RWPE2 (cell line): ENCODE measurements around the gene SHPK.

Experiments used
- ATAC-seq: fragments of 200-7000 bp; cut with Tn5 transposase; 3 replicates; pipeline ENCODE4 v1.9.1; 2021; ENCODE audit warnings: low read depth
- DNase-seq: peaks from one replicate; pipeline ENCODE4 v3.0.0-alpha.2; 2020; ENCODE audit warnings: low spot score
- H3K27ac ChIP-seq: fragments of 450-650 bp; 2 replicates; pipeline ENCODE4 v1.5.1; 2017; ENCODE audit warnings: mild to moderate bottlenecking; ENCODE audit not compliant: poor library complexity, severe bottlenecking
- H3K27me3 ChIP-seq: fragments of 250-450 bp; sonication (Bioruptor Pico); 2 replicates; pipeline ENCODE4 v1.5.1; 2021; ENCODE audit warnings: mild to moderate bottlenecking, moderate library complexity; ENCODE audit not compliant: insufficient read depth, poor library complexity, severe bottlenecking
- H3K36me3 ChIP-seq: fragments of 250-450 bp; sonication (Bioruptor Pico); 2 replicates; pipeline ENCODE4 v1.5.1; 2020; ENCODE audit warnings: low read depth, mild to moderate bottlenecking, moderate library complexity
- H3K4me1 ChIP-seq: fragments of 250-450 bp; sonication (Bioruptor Pico); 2 replicates; pipeline ENCODE4 v1.5.1; 2021; ENCODE audit warnings: mild to moderate bottlenecking, moderate library complexity; ENCODE audit not compliant: insufficient read depth, poor library complexity, severe bottlenecking
- H3K4me3 ChIP-seq: fragments of 250-450 bp; sonication (Bioruptor Pico); 2 replicates; pipeline ENCODE4 v1.5.1; 2021; ENCODE audit warnings: mild to moderate bottlenecking, moderate library complexity; ENCODE audit not compliant: severe bottlenecking
- H3K9me3 ChIP-seq: fragments of 250-450 bp; sonication (Bioruptor Pico); 2 replicates; pipeline ENCODE4 v1.5.1; 2021; ENCODE audit warnings: mild to moderate bottlenecking, moderate library complexity; ENCODE audit not compliant: severe bottlenecking
- CTCF ChIP-seq: fragments of 450-650 bp; IDR thresholded peaks from one replicate; pipeline ENCODE4 v1.5.1; 2017; ENCODE audit warnings: mild to moderate bottlenecking, moderate library complexity; ENCODE audit not compliant: poor library complexity, severe bottlenecking

The SHPK gene

GRCh38 chr17:3675886-3676285, 39.8 kb upstream of the SHPK start:
- ATAC-seq: no peak
- no peak overlapping the region for H3K4me3 ChIP-seq
- H3K27me3 ChIP-seq: no peaks in the 10 kb centered on the region
- peaks cover under 1% of the 10 kb centered on the region; the same call in 1 of the 2 replicates for H3K36me3 ChIP-seq
- H3K9me3 ChIP-seq: no peaks in the 10 kb centered on the region
- DNase-seq: no peak
- H3K27ac ChIP-seq: no peak overlapping the region
- no peaks in the 10 kb centered on the region for H3K4me1 ChIP-seq
- no peak for TF ChIP-seq CTCF

DNA sequence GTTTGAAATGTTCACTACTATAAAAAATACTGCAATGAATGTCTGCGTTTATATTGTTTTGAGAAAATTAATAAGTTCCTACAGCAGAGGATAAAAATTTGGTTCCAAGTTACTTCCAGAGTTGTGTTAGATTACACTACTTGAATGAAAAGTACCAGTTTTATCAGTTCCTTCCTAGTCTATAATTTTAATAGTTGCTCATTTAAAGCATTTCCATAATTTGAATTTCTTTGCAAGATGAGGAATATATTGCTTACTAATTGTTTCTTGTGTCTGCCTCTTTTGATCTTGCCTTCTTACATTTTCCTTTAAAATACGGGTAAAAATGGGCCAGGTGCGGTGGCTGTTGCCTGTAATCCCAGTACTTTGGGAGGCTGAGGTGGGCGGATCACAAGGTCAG, 36.5 kb upstream of the SHPK start:
- Histone ChIP-seq H3K36me3 (peaks cover 16% of the 10 kb centered on the region), H3K27ac (no peak overlapping the region), H3K9me3 (no peaks in the 10 kb centered on the region), H3K4me1 (peaks cover 5% of the 10 kb centered on the region), H3K27me3 (no peaks in the 10 kb centered on the region), H3K4me3 (no peak overlapping the region)
- no peak for ATAC-seq
- DNase-seq: no peak
- no peak for TF ChIP-seq CTCF

DNA sequence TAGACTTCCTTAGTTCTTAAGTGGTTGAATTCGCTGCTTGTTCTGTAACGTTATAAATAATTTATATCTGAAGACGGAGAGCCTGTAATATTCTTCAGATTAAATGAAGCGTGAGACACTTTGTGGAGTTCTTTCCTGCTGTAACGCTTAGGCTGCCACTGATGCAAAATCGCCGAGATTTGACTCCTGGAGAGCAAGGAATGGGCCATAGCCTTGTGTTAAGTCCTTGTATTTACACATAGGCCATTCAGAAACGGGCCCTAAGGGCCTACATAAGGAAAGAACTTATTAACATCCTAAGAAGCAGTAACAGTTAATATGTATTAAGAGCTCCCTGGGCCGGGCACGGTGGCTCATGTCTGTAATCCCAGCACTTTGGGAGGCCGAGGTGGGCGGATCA, 33.5 kb upstream of the SHPK start:
- Histone ChIP-seq H3K4me1 (peaks cover 12% of the 10 kb centered on the region), H3K27me3 (no peaks in the 10 kb centered on the region), H3K36me3 (peaks cover 19% of the 10 kb centered on the region), H3K4me3 (peak overlapping the region; percentile 84), H3K27ac (peak overlapping the region; percentile 92), H3K9me3 (no peaks in the 10 kb centered on the region)
- TF ChIP-seq CTCF: no peak
- DNase-seq (no peak), ATAC-seq (no peak)

GRCh38 chr17:3669085-3669347, 33.0 kb upstream of the SHPK start:
- peak overlapping the region; percentile 92 for H3K27ac ChIP-seq
- no peak for ATAC-seq

More at GRCh38 chr17:3669085-3669347, 33.0 kb upstream of the SHPK start:
- H3K4me1 ChIP-seq: peaks cover 12% of the 10 kb centered on the region
- no peak for DNase-seq
- no peaks in the 10 kb centered on the region for H3K27me3 ChIP-seq
- peaks cover 19% of the 10 kb centered on the region for H3K36me3 ChIP-seq
- no peak for TF ChIP-seq CTCF
- H3K4me3 ChIP-seq: peak overlapping the region; percentile 84
- no peaks in the 10 kb centered on the region for H3K9me3 ChIP-seq
